ENCODE measurements around the gene DCANP1. TPM values are rescaled to one million over a fixed set of nuclear protein-coding genes. Genes with fewer than 3 reads are reported as not detected.

The DCANP1 gene
- total and polyA plus RNA-seq, 9 of the 15 experiments (the other 6 are each of a cell fraction or from before 2014, with no cell fraction given) = not detected

DNA sequence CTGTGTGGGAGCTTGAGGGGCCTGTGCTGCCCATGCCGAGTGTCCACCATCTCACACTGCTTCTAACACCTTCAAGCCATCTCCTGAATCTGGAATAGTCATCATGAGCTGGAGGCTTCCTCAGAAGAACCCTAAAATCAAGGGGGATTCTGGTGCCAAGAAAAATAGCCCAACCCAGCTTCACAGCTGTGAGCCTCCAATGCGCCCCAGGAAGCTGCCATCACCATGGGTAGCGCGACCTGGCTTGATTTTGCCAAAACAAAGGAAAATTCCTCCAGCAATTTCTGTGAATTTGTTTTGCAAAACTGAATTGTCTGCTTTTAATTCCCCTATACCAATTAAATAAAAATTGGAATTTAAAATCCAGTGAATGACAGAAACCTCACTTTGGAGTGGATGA is 11.2 kb upstream of the DCANP1 start (continued):
- TF ChIP-seq, protein P1, sequence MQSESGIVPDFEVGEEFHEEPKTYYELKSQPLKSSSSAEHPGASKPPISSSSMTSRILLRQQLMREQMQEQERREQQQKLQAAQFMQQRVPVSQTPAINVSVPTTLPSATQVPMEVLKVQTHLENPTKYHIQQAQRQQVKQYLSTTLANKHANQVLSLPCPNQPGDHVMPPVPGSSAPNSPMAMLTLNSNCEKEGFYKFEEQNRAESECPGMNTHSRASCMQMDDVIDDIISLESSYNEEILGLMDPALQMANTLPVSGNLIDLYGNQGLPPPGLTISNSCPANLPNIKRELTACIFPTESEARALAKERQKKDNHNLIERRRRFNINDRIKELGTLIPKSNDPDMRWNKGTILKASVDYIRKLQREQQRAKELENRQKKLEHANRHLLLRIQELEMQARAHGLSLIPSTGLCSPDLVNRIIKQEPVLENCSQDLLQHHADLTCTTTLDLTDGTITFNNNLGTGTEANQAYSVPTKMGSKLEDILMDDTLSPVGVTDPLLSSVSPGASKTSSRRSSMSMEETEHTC (IDR thresholded peaks at IDR 0.05) = no peak
- TF ChIP-seq, protein P2, sequence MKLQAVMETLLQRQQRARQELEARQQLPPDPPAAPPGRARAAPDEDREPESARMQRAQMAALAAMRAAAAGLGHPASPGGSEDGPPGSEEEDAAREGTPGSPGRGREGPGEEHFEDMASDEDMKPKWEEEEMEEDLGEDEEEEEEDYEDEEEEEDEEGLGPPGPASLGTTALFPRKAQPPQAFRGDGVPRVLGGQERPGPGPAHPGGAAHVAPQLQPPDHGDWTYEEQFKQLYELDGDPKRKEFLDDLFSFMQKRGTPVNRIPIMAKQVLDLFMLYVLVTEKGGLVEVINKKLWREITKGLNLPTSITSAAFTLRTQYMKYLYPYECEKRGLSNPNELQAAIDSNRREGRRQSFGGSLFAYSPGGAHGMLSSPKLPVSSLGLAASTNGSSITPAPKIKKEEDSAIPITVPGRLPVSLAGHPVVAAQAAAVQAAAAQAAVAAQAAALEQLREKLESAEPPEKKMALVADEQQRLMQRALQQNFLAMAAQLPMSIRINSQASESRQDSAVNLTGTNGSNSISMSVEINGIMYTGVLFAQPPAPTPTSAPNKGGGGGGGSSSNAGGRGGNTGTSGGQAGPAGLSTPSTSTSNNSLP (IDR thresholded peaks at IDR 0.05; ENCODE audit: borderline replicate concordance, low read depth, low read length) = no peak
- TF ChIP-seq, protein P3, sequence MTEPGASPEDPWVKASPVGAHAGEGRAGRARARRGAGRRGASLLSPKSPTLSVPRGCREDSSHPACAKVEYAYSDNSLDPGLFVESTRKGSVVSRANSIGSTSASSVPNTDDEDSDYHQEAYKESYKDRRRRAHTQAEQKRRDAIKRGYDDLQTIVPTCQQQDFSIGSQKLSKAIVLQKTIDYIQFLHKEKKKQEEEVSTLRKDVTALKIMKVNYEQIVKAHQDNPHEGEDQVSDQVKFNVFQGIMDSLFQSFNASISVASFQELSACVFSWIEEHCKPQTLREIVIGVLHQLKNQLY (CRISPR knock-in tag; conservative IDR thresholded peaks at IDR 0.05) = no peak
- TF ChIP-seq ZC3H8 (IDR thresholded peaks at IDR 0.05) (no peak), PURB (CRISPR knock-in tag; IDR thresholded peaks at IDR 0.05; ENCODE audit: low read depth) (no peak), SP1 (CRISPR knock-in tag; IDR thresholded peaks at IDR 0.05) (no peak), NFE2 (IDR thresholded peaks at IDR 0.05; ENCODE audit: low read depth) (no peak)
